MM.1S (cell line): Measurements from ENCODE around the gene LIN7B.

ENCODE experiments used
- CTCF ChIP-seq: fragments of 300-600 bp; sonication (generic); IDR thresholded peaks from 2 replicates; pipeline ENCODE4 v1.5.1; 2016; ENCODE audit warnings: antibody characterized with exemption, low read length, mixed read lengths
- EZH2 ChIP-seq: fragments of 300-600 bp; sonication (generic); optimal IDR thresholded peaks from 2 replicates; pipeline ENCODE3; 2017; ENCODE audit warnings: low read depth, mild to moderate bottlenecking, antibody characterized with exemption, low read length, mixed read lengths
- EZH2phosphoT487 ChIP-seq: fragments of 300-600 bp; sonication (generic); IDR thresholded peaks from 2 replicates; pipeline ENCODE4 v1.6.1; 2018; ENCODE audit warnings: antibody characterized with exemption, low read length

- TF ChIP-seq CTCF (no peak), EZH2phosphoT487 (no peak), EZH2 (no peak)
Observed at GRCh38 chr19:49070416-49070815, 43.8 kb upstream of the LIN7B start.
